ENCODE measurements around the gene CDH22.

Gene CDH22

GRCh38 chr20:46219190-46219589 lies 89.1 kb downstream of the CDH22 start:
- FAIRE-seq = no peak
- DNase-seq (ENCODE audit: low spot score) = no peak

GRCh38 chr20:46218656-46219055 lies 89.6 kb downstream of the CDH22 start:
- no peak for FAIRE-seq
- no peak for DNase-seq (ENCODE audit: low spot score)

GRCh38 chr20:46217583-46217982 lies 90.7 kb downstream of the CDH22 start:
- DNase-seq (ENCODE audit: low spot score) = no peak
- FAIRE-seq = no peak

GRCh38 chr20:46216770-46217464 lies 91.4 kb downstream of the CDH22 start:
- DNase-seq (ENCODE audit: low spot score) (no peak), FAIRE-seq (peak; percentile 94)

GRCh38 chr20:46215913-46216707 lies 92.2 kb downstream of the CDH22 start:
- peak; percentile 87 for FAIRE-seq
- peak; percentile 95 for DNase-seq (ENCODE audit: low spot score)

- DNase-seq (ENCODE audit: low spot score) (peak; percentile 65), FAIRE-seq (peak; percentile 50)
Measured at GRCh38 chr20:46214824-46215488, 93.3 kb downstream of the CDH22 start.

GRCh38 chr20:46213946-46214823 lies 94.1 kb downstream of the CDH22 start:
- DNase-seq (ENCODE audit: low spot score) (peak; percentile 42), FAIRE-seq (peak; percentile 52)

GRCh38 chr20:46212876-46213275 lies 95.4 kb downstream of the CDH22 start:
- FAIRE-seq (no peak), DNase-seq (ENCODE audit: low spot score) (no peak)

GRCh38 chr20:46212252-46212651 lies 96.0 kb downstream of the CDH22 start:
- DNase-seq (ENCODE audit: low spot score) (no peak), FAIRE-seq (no peak)

- no peak for DNase-seq (ENCODE audit: low spot score)
- FAIRE-seq = no peak
Measured at GRCh38 chr20:46211331-46211722, 97.0 kb downstream of the CDH22 start.

- FAIRE-seq (peak; percentile 52), DNase-seq (ENCODE audit: low spot score) (no peak)
Measured at GRCh38 chr20:46210672-46211330, 97.5 kb downstream of the CDH22 start.

GRCh38 chr20:46209930-46210671 lies 98.2 kb downstream of the CDH22 start:
- DNase-seq (ENCODE audit: low spot score) (no peak), FAIRE-seq (no peak)

- DNase-seq (ENCODE audit: low spot score) = no peak
- peak; percentile 92 for FAIRE-seq
Measured at GRCh38 chr20:46207793-46208192, 100.5 kb downstream of the CDH22 start.

GRCh38 chr20:46206992-46207549 lies 101.2 kb downstream of the CDH22 start:
- FAIRE-seq = no peak
- DNase-seq (ENCODE audit: low spot score) = no peak

- DNase-seq (ENCODE audit: low spot score) (peak; percentile 75), FAIRE-seq (peak; percentile 66)
Measured at GRCh38 chr20:46206025-46206424, 102.3 kb downstream of the CDH22 start.

- FAIRE-seq = peak; percentile 65
- DNase-seq (ENCODE audit: low spot score) = no peak
Measured at GRCh38 chr20:46205349-46205748, 102.9 kb downstream of the CDH22 start.

GRCh38 chr20:46204594-46205186 lies 103.6 kb downstream of the CDH22 start:
- DNase-seq (ENCODE audit: low spot score) = no peak
- FAIRE-seq = peak; percentile 17

GRCh38 chr20:46203510-46203837 lies 104.8 kb downstream of the CDH22 start:
- DNase-seq (ENCODE audit: low spot score) (no peak), FAIRE-seq (peak; percentile 76)

GRCh38 chr20:46202766-46203509 lies 105.4 kb downstream of the CDH22 start:
- peak; percentile 42 for FAIRE-seq
- DNase-seq (ENCODE audit: low spot score) = peak; percentile 56

Measured in urothelium cell line (cell line).